GM18526 (cell line): ENCODE results near the gene FGF7.

Source experiments
- POLR2A ChIP-seq: IDR thresholded peaks from 3 replicates; pipeline ENCODE4 v1.6.1; 2011; ENCODE audit not compliant: insufficient read length; ENCODE audit errors: extremely low read depth

Gene FGF7

DNA sequence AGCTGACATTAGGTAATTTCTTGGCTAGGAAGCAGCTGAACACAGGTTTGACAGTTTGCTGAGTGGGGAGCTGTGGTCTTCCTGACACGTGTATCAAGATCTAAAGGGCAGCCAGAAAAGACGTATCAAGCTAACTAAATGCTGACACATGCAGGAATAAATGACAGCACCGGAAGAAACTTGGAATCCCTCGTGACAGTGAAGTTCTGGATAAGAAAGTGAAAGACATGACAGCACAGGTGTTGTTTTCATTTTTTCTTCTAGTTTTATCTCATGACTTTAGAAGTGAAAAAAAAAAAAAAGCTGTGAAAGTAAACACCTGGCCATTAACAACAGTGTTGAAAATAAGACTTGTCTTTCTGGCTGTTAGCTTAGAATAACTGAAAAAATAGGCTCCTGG is 48.7 kb downstream of the FGF7 start:
- TF ChIP-seq POLR2A: no peak

DNA sequence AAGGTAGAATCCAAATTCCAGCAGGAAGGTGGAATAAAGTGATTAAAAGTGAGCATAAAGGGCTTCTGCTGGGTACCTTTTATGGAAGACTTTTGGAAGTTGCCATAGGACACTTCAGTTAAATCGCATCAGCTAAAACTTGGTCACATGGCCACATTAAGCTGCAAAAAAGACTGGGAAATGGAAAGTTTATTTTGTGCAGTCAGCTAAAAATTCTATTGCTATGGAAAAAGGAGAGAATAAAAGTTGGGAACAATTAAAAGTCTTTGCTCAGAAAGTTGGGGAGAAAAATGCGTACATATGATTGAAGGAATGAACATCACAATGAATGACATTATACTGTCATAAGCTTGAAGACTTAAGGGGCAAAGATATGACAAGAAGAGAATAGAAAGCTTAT is 49.3 kb downstream of the FGF7 start:
- TF ChIP-seq POLR2A: no peak

DNA sequence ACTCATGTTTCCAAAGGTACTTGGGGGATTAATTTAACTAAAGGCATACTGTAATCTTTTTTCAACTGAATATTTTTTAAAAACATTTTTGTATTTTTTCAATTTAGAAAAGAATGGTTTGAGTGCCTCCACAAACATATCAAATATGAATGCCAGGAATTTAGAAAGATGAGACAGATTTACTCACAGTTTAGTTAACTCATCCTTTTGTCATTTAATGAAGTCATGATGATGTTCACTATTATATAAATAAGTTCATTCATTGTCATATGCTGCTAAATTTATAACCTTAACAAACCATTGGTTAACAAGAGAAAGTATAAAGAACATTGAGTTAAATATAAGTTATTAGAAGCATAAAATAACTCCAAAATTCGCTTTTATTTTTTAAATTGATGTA is 50.0 kb downstream of the FGF7 start:
- TF ChIP-seq POLR2A: no peak

DNA sequence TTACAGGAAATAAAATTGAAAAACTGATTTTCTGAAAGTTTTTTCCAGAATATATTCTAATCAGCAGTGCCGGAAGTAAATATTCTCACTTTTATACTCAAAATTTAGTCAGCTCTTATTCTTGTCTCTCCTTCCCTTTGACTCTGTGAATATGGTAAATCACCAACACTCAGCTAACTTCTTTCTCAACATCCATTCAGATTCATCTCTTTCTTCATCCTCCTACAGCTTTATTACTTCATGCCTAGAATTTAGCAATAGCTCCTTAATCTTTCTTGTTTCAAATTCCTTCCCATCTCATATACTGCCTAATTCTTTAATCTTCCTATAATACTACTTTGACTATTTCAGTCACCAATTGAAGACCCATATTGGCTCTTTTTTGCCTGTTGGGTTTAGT is 67.9 kb downstream of the FGF7 start:
- no peak for TF ChIP-seq POLR2A

DNA sequence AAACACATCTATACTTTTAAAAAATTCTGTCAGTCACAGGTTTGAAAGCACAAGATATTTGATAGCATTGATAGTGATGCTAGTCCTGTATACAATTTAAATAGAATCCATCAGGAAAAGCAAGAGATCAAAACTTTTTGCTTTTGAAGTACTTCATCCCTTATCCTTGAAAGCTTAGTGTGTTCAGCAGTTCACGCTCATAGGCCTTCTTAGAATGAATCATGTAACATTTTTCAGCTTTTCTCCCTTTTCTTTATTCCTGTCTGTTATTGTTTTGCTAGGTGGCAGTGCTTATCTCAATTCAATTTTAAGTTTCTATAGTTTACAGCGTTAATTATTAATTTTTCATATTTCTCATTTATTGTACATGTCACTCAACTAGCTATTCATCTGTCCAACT is 69.1 kb downstream of the FGF7 start:
- TF ChIP-seq POLR2A: no peak

DNA sequence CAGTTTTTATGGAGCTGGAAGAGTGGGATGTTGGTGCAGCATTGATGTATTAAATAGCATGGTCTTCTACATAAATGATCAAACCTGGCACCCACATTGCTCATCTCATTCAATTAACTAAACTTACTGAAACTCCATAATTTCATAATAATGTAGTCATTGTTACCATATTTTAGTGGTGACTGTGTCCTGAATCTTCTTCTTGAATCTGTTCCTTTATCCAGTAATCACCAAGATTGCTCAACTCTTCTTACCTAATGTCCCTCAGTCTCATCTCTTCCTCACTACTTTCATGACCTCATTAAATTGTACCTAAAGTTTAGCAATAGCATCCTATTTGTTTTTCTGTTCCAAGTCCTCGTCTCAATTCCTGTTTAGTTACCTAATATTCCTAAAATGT is 69.8 kb downstream of the FGF7 start:
- no peak for TF ChIP-seq POLR2A

DNA sequence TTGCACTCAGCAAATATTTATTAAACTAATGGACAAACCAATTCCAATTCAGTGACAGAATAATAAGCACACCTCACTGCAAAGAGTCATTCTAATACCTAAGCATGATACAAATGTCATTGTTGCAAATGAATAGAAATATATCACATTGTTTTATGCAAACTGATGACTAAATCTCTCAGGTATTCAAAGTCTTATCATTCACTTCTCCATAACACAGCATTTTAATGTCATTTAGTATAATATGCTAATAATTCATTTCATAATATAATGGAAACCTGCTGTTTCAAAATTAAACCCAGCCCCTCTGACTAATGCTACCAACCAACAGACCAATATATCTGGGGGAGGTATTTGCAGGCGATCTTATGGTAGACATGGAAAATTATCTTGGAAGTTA is 71.8 kb downstream of the FGF7 start:
- no peak for TF ChIP-seq POLR2A

DNA sequence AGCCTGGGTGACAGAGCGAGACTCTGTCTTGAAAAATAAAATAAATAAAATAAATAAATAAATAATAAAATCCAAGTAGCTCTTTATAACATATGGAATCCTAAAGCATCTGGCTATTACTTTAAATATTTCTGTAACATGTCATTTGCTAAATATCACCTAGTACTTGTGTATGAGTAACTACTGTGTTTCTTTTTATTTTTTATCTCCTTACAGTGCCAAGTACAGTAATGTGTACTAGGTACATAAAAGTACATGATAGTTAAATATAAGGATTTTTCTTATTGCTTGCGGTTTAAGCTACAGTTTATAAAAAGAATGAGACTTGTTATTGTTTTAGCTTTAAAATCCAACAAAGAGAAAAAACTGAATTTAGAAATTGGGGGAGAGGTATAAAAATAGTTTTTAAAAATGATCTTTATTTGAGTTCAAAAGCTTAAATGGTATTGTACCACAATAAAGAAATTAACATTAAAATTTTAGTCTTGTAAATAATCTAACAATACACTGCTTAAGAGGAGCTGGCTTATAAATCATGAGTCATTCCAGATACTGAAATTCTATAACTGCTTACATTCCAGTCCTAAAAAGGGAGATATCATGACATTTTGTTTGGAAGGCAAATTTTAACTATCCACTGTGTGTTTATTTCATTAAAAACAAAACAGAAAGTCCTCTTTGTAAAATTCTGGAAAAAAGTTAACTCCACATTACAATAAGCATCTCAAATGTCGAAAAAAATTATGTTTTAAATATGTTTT is 73.1 kb downstream of the FGF7 start:
- TF ChIP-seq POLR2A: no peak

DNA sequence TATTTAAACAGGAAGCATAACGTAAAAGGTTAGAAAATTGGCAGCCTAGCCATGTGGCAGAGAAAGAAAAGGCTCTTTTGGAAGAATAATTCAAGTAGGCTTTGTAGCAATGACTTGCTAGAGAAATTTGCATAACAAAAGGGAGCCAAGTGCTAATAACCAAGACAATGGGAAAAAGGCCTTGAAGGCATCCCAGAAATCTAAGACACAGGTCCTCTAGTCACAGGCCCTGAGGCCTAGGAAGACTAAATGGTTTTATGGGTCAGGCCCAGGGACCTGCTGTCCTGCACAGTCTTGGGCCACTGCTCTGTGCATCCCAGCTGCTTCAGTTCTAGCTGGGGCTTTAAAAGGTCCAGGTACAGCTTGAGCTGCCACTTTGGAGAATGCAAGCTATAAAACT is 78.5 kb downstream of the FGF7 start:
- TF ChIP-seq POLR2A: no peak

DNA sequence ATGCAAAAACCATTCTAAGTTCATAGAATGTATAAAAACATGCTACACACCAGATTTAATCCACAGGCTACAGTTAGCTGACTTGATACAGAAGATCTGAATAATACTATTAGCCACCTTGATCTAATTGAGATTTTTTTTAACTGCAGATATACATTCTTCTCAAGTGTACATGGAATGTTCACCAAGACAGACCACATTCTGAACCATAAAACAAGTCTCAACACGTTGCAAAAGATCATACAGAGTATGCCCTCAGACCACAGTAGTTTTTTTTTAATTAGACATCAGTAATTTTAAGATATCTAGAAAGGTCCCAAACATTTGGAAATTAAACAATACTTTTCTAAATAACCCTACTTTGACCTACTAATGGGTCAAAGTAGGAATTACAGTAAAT is 83.3 kb downstream of the FGF7 start:
- no peak for TF ChIP-seq POLR2A

DNA sequence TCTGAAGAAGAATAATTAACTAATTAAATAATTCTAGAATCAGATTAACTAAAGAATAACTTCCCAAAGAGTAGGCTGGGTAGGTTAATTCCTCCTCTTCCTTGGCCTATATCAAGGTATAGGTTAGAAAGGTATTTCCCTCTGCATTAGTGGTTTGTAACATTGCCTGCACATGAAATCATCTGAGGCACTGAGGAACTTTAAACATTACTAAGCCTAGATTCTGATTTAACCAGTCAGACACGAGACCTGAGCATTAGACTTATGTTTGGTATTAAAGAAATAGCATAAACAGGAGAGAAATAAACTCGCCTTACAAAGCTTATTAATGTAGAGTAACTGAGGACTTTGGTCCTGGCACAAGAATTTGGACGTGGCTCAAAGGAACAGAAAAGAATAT is 84.2 kb downstream of the FGF7 start:
- TF ChIP-seq POLR2A: no peak

DNA sequence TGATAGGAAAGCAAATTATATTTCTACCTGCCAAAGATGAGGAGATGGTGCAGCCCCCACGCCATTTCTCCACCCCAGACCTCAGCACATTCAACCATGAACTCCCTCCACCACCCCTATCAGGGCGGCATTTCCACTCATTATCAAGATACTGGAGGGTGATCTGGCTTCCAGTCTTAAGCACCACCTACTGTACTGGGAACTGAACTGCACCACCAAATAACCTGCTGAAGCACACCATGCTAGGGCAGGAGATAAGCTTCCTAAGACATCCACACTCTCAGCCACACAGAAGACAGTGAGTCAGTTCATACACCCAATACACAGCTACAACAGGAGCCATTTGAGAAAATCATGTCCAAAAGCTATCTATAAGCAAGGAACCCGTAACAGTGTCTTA is 98.8 kb downstream of the FGF7 start:
- no peak for TF ChIP-seq POLR2A

DNA sequence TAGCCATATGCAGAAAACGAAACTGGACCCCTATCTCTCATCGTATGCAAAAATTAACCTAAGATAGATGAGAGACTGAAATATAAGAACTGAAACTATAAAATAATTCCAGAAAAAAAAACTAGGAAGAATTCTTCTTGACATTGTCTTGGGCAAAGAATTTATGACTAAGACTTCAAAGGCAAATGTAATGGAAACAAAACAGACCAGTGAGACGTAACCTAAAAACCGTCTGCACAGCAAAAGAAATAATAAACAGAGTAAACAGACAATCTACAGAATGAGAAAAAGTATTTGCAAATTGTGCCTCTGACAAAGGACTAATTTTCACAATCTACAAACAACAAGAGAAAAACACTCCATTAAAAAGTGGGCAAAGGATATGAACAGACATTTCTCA is 105.2 kb downstream of the FGF7 start:
- TF ChIP-seq POLR2A: no peak

DNA sequence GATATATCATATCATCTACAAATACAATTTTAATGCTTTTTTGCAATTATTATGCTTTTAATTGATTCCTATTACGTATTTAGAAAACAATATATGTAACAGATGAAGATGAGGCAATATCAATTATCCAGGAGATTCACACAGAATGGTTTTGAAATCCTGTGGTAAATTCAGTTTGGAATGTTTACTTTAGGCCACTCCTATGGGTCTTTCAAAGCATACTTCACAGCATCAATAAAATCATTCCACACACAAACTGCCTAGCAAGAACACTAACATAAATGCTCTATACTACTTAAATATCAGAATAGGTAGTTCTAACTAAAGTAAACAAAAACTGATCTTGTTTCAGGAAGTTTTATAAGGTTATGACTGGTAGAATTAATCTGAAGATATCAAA is 107.0 kb downstream of the FGF7 start:
- no peak for TF ChIP-seq POLR2A
